H9 (cell line): ENCODE measurements around the gene MRPS6. TPM values are rescaled to one million over a fixed set of nuclear protein-coding genes. Genes with fewer than 3 reads are reported as not detected.

ENCODE experiments used
- DNase-seq: peaks from one replicate; pipeline ENCODE4 v3.0.0-alpha.2; 2017
- H2AFZ ChIP-seq: one replicate; pipeline ENCODE4 v1.6.1; 2013; ENCODE audit warnings: mild to moderate bottlenecking, low read length, control low read depth, moderate library complexity
- H2AK5ac ChIP-seq: 2 replicates; pipeline ENCODE4 v1.6.1; 2013; ENCODE audit warnings: low read length, control low read depth, mixed read lengths; ENCODE audit not compliant: insufficient read length
- H2BK120ac ChIP-seq: one replicate; pipeline ENCODE4 v1.6.1; 2013; ENCODE audit warnings: low read depth, mild to moderate bottlenecking, low read length, control low read depth, inconsistent platforms; ENCODE audit not compliant: poor library complexity, severe bottlenecking
- H2BK12ac ChIP-seq: 2 replicates; pipeline ENCODE4 v1.6.1; 2013; ENCODE audit warnings: low read length, control low read depth, mixed read lengths, low read depth; ENCODE audit not compliant: insufficient read length
- H2BK15ac ChIP-seq: 2 replicates; pipeline ENCODE4 v1.6.1; 2013; ENCODE audit warnings: low read depth, low read length, control low read depth
- H2BK20ac ChIP-seq: one replicate; pipeline ENCODE4 v1.6.1; 2013; ENCODE audit warnings: low read depth, mild to moderate bottlenecking, low read length, control low read depth, inconsistent platforms; ENCODE audit not compliant: poor library complexity, severe bottlenecking
- H2BK5ac ChIP-seq: 2 replicates; pipeline ENCODE4 v1.6.1; 2013; ENCODE audit warnings: low read length, control low read depth, mixed read lengths; ENCODE audit not compliant: insufficient read length
- H3K14ac ChIP-seq: 2 replicates; pipeline ENCODE4 v1.6.1; 2013; ENCODE audit warnings: low read length, control low read depth; ENCODE audit not compliant: insufficient read depth
- H3K18ac ChIP-seq: 2 replicates; pipeline ENCODE4 v1.6.1; 2013; ENCODE audit warnings: low read depth, mild to moderate bottlenecking, mixed read lengths, low read length, control low read depth; ENCODE audit not compliant: insufficient read length
- H3K23ac ChIP-seq: 2 replicates; pipeline ENCODE4 v1.6.1; 2013; ENCODE audit warnings: low read length, control low read depth, mixed read lengths, low read depth; ENCODE audit not compliant: insufficient read length
- H3K23me2 ChIP-seq: 2 replicates; pipeline ENCODE4 v1.6.1; 2013; ENCODE audit warnings: low read depth, mild to moderate bottlenecking, mixed read lengths, low read length, control low read depth; ENCODE audit not compliant: insufficient read length, poor library complexity, severe bottlenecking
- H3K27ac ChIP-seq: 2 replicates; pipeline ENCODE4 v1.5.1; 2013; ENCODE audit warnings: low read length, control low read depth, mixed read lengths, low read depth; ENCODE audit not compliant: insufficient read length
- H3K27me3 ChIP-seq: 2 replicates; pipeline ENCODE4 v1.6.1; 2013; ENCODE audit warnings: low read length, control low read depth, inconsistent platforms; ENCODE audit not compliant: insufficient read depth
- H3K4ac ChIP-seq: 2 replicates; pipeline ENCODE4 v1.6.1; 2013; ENCODE audit warnings: low read depth, mild to moderate bottlenecking, control low read depth, inconsistent platforms, low read length, moderate library complexity
- H3K4me1 ChIP-seq: 2 replicates; pipeline ENCODE4 v1.6.1; 2013; ENCODE audit warnings: low read length, control low read depth, inconsistent platforms; ENCODE audit not compliant: insufficient read depth
- H3K4me2 ChIP-seq: 2 replicates; pipeline ENCODE4 v1.6.1; 2013; ENCODE audit warnings: low read length, control low read depth, mixed read lengths; ENCODE audit not compliant: insufficient read length, insufficient read depth
- H3K56ac ChIP-seq: 2 replicates; pipeline ENCODE4 v1.6.1; 2013; ENCODE audit warnings: low read depth, mild to moderate bottlenecking, mixed read lengths, low read length, control low read depth; ENCODE audit not compliant: insufficient read length
- H3K79me1 ChIP-seq: 2 replicates; pipeline ENCODE4 v1.6.1; 2013; ENCODE audit warnings: low read depth, mild to moderate bottlenecking, moderate library complexity, low read length, control low read depth, inconsistent platforms; ENCODE audit not compliant: insufficient read depth, poor library complexity, severe bottlenecking
- H3K79me2 ChIP-seq: 2 replicates; pipeline ENCODE4 v1.6.1; 2013; ENCODE audit warnings: low read length, control low read depth, inconsistent platforms; ENCODE audit not compliant: insufficient read depth
- H3K9ac ChIP-seq: 2 replicates; pipeline ENCODE4 v1.6.1; 2013; ENCODE audit warnings: low read length, control low read depth, mixed read lengths; ENCODE audit not compliant: insufficient read length; ENCODE audit errors: extremely low read depth
- H3K9me3 ChIP-seq: one replicate; pipeline ENCODE4 v1.6.1; 2013; ENCODE audit warnings: low read depth, low read length, inconsistent platforms; ENCODE audit not compliant: control insufficient read depth
- H3T11ph ChIP-seq: one replicate; pipeline ENCODE4 v1.6.1; 2013; ENCODE audit warnings: mild to moderate bottlenecking, low read length, control low read depth, inconsistent platforms
- H4K20me1 ChIP-seq: one replicate; pipeline ENCODE4 v1.6.1; 2013; ENCODE audit not compliant: control insufficient read depth, insufficient read length, insufficient read depth
- H4K5ac ChIP-seq: 2 replicates; pipeline ENCODE4 v1.6.1; 2013; ENCODE audit warnings: low read depth, mild to moderate bottlenecking, mixed read lengths, low read length, control low read depth; ENCODE audit not compliant: insufficient read length
- H4K8ac ChIP-seq: replicated peaks from 2 replicates; pipeline ENCODE4 v1.6.1; 2013; ENCODE audit warnings: low read length, control low read depth, mixed read lengths, low read depth; ENCODE audit not compliant: insufficient read length
- H4K91ac ChIP-seq: 2 replicates; pipeline ENCODE4 v1.6.1; 2013; ENCODE audit warnings: low read depth, mild to moderate bottlenecking, moderate library complexity, mixed read lengths, low read length, control low read depth; ENCODE audit not compliant: insufficient read length
- H3K27ac Mint-ChIP-seq, 3 experiments: 2 replicates in 2 of 3; 3 replicates in 1 of 3; pipeline ENCODE4 v1.8.0; 2020 to 2021; ENCODE audit warnings: mixed read lengths in 3 of 3, mild to moderate bottlenecking in 1 of 3, moderate library complexity in 1 of 3
- H3K27me3 Mint-ChIP-seq: 2 replicates; pipeline ENCODE4 v1.8.0; 2021; ENCODE audit warnings: low read depth, mild to moderate bottlenecking, moderate library complexity, mixed read lengths
- H3K36me3 Mint-ChIP-seq, 3 experiments: 2 replicates in 2 of 3; 3 replicates in 1 of 3; pipeline ENCODE4 v1.8.0; 2020 to 2021; ENCODE audit warnings: low read depth in 3 of 3, mixed read lengths in 3 of 3; ENCODE audit not compliant: insufficient read depth in 1 of 3
- H3K4me1 Mint-ChIP-seq, 2 experiments: 2 replicates each; pipeline ENCODE4 v1.8.0; 2020; ENCODE audit warnings: mixed read lengths in 2 of 2
- H3K4me3 Mint-ChIP-seq, 2 experiments: 2 replicates in 1 of 2; 3 replicates in 1 of 2; pipeline ENCODE4 v1.8.0; 2020 to 2021; ENCODE audit warnings: mild to moderate bottlenecking in 2 of 2, mixed read lengths in 2 of 2, moderate library complexity in 1 of 2
- H3K9me3 Mint-ChIP-seq, 2 experiments: 2 replicates in 1 of 2; 3 replicates in 1 of 2; pipeline ENCODE4 v1.8.0; 2020; ENCODE audit warnings: mild to moderate bottlenecking in 2 of 2, mixed read lengths in 2 of 2, moderate library complexity in 1 of 2
- CTCF ChIP-seq: fragments of 200-600 bp; sonication (generic); conservative IDR thresholded peaks from 3 replicates; pipeline ENCODE4 v1.8.0; 2021; ENCODE audit warnings: antibody characterized with exemption, mild to moderate bottlenecking
- WGBS: extraction: QIAGEN DNeasy Blood & Tissue Kit; methylation state at CpG from one replicate; pipeline ENCODE4 v1.1.7; 2013; ENCODE audit warnings: missing lambda C conversion rate, low lambda C conversion rate, mixed read lengths; ENCODE audit not compliant: insufficient read length; ENCODE audit errors: extremely low coverage; 5-methylcytosine and 5-hydroxymethylcytosine counted together
- total RNA-seq: library from RNA; stranded (reverse); gene quantifications from 2 replicates; pipeline ENCODE4 v1.2.1, GENCODE V29; 2021

The MRPS6 gene
- total RNA-seq, 1 experiment from 2014 or later, result 83.2 TPM

DNA sequence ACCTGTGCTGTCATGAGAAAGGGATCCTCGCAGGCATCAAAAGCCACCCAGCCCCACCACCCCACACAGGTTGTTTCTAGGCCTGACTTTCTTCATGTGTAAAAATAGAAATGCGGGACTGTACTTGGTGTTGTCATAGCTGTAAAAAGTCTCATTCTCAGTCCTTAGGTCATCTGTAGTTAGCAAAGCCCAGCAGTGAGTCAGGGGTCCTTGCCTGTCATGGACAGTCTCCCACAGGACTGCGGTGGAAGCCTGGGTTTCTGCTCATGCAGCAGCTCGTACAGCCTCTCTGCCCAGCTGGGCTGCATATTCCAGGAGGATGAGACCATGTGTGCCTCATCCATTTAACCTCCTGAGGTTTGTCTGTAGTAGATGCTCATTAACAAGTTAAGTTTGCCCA is 58.2 kb downstream of the MRPS6 start:
- Histone ChIP-seq H3K79me2 (peaks cover 13% of the 10 kb centered on the region; the same call in 1 of the 2 replicates), H2BK120ac (no peak overlapping the region), H2BK20ac (no peak overlapping the region), H3K23ac (no peak overlapping the region), H3K27ac (no peak overlapping the region), H3K4me2 (no peak overlapping the region), H3K18ac (no peak overlapping the region), H3K9me3 (no peaks in the 10 kb centered on the region), H3K4me1 (peaks cover 29% of the 10 kb centered on the region), H4K5ac (no peak overlapping the region), H2AK5ac (no peak overlapping the region), H3T11ph (no peak overlapping the region), H3K79me1 (peaks cover 5% of the 10 kb centered on the region), H2BK12ac (no peak overlapping the region), H4K8ac (no peak overlapping the region), H3K27me3 (no peaks in the 10 kb centered on the region), H2BK15ac (no peak overlapping the region), H4K20me1 (no peaks in the 10 kb centered on the region), H3K56ac (no peak overlapping the region), H3K9ac (no peak overlapping the region), H3K14ac (no peak overlapping the region), H3K23me2 (no peaks in the 10 kb centered on the region), H3K4ac (no peak overlapping the region), H2BK5ac (no peak overlapping the region), H2AFZ (no peak overlapping the region), H4K91ac (no peak overlapping the region)
- WGBS, result no CpG with 5 or more reads among the region's 4 CpGs
- Mint-ChIP-seq H3K4me3 (no peak overlapping the region; a peak in 1 of 5 replicates), H3K27me3 (no peaks in the 10 kb centered on the region), H3K27ac (no peak overlapping the region), H3K4me1 (peaks cover 55 to 66% of the 10 kb centered on the region in 2 experiments), H3K9me3 (peaks cover 0 to 8% of the 10 kb centered on the region in 2 experiments; a peak in 4 of 5 replicates), H3K36me3 (peaks cover 33 to 49% (median 42%) of the 10 kb centered on the region in 3 experiments)
- no peak for TF ChIP-seq CTCF
- DNase-seq, result no peak
